GM21717 (cell line): ENCODE results near the gene CUX1.
"Not testable (repeated sequence)": the region's sequence is repeated elsewhere in the genome, so short reads cannot be mapped to it uniquely, and the experiment has no call there.

Experiments
- ATAC-seq: cut with Tn5 transposase; IDR thresholded peaks from one replicate; pipeline ENCODE4 v1.9.1; 2021; ENCODE audit warnings: mild to moderate bottlenecking, moderate library complexity; ENCODE audit not compliant: unreplicated experiment

CUX1 gene

GRCh38 chr7:102156867-102157266 is 339.4 kb downstream of the CUX1 start:
- ATAC-seq: no peak

- ATAC-seq: no peak
Observed at GRCh38 chr7:102165136-102165535, 347.7 kb downstream of the CUX1 start.

DNA sequence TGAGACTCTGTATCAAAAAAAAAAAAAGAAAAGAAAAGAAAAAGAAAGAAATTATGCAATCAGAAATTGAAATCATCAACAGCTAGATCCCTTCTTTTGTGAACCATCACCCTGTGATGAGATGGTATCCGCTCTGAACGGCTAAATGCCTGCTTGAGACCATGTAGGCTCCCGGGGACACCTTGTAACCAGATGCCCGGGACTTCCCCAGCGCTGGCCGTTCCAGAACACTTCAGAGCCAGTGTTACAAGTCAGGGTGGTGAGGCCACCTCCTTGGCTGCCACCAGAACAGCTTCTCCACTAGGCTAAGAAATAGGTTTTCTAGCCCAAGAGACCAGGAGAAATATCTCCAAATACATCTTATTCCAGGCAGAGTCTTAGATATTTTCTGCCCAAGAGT is 349.8 kb downstream of the CUX1 start:
- no peak for ATAC-seq

- no peak for ATAC-seq
Observed at GRCh38 chr7:102169651-102170392, 352.4 kb downstream of the CUX1 start.

- ATAC-seq: no peak
Observed at GRCh38 chr7:102170393-102170970, 353.1 kb downstream of the CUX1 start.

DNA sequence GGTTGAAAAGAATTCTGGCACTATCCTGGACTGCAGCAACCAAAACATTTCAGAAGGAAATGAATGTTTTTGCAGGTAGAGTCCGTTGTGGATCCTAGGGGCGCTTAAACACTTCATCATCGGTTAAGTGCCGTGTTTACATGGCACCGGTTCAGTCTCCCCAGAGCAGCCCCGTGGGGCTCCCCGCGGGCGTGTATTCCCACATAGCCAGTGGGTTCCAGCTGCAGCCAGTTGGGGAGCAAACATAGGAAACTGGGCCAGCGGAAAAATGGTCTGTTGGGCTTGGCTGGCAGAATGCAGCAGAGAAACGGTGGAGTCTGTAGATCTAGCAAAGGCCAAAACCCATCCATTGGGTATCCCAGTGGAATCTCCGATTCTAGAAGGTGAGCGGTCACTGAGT is 356.2 kb downstream of the CUX1 start:
- no peak for ATAC-seq

DNA sequence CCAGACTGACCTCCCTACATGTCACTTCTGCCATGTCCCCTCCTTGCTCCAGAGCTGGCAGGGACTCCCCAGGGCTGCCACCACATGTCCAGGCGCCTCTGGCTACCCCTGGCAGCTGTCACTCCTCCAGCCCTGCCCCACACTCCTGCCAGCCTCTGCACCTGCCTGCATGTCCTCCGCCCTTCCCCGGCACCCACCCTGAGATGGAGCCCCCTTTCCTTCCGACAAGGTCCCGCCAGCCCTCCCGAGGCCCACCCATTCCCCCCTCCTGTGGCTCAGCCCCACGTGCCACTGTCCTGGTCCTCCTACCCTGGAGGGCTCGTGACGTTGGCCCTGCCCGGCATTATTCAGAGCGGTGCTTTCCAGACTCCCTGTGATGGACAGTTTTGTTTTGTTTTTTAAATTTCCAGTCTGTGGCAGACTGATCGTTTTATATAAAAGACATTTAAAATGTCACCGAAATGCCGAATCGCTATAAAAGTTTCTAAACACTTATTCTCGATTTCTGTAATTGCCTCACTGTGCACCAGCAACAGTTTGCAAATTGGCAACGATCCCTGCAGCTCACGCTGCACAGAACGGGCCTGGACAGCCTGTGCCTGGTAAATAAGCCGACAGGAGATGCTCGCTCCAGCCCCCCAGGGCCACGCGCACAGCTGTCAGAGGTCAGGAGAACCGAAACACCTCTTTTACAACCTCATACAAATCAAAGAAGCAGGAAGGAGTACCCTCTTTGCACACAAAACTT is 358.2 kb downstream of the CUX1 start:
- ATAC-seq: no peak

- ATAC-seq: no peak
Observed at GRCh38 chr7:102178410-102178809, 361.0 kb downstream of the CUX1 start.

DNA sequence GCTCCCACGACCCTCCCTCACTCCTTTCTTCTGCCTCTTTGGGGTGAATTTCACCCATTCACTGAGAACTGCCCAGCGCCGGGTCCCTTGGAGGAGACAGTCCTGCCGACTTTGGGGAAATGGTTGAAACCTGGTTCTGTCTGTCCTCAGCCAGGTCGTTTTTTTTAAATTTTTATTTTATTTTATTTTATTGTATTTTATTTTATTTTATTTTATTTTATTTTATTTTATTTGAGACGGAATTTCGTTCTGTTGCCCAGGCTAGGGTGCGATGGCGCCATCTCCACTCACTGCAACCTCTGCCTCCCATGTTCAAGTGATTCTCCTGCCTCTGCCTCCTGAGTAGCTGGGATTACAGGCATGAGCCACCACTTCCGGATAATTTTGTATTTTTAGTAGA is 363.3 kb downstream of the CUX1 start:
- ATAC-seq: no peak

DNA sequence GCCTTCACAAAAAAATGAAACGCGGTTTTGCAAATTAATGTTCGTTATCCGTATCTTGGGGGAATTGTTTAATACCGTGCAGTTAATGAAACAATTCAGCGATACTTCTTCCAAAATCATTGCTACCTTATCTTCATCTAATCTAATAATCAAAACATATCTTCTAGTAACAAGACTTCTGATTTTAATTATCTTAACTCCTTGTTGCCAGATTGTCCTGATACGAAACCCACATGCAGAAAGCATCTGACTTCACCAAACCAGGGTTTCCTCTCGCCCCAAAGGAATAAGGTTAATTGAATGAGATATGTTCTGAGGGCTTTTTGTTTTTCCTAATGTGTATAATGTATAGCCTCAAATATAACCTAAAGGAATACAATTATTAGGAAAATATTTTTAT is 364.1 kb downstream of the CUX1 start:
- no peak for ATAC-seq

DNA sequence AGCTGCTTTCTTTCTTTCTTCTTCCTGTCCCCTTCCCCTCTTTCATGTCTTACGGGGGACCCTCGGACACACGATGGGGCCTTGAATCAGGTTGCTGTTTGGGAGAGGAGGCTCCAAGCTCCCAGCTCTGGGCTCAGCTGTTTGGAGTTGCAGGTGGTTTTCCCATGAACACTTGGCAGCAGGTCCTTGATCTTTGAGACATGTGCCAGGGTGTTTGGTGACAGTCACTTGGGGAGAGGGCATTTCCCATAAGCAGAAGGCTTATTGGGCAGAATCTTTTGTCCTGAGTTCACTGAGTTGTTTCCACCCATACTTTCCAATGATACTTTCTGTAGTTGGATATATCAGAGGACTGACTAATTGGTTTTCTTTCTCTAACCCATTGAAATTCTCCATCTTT is 364.6 kb downstream of the CUX1 start:
- no peak for ATAC-seq

DNA sequence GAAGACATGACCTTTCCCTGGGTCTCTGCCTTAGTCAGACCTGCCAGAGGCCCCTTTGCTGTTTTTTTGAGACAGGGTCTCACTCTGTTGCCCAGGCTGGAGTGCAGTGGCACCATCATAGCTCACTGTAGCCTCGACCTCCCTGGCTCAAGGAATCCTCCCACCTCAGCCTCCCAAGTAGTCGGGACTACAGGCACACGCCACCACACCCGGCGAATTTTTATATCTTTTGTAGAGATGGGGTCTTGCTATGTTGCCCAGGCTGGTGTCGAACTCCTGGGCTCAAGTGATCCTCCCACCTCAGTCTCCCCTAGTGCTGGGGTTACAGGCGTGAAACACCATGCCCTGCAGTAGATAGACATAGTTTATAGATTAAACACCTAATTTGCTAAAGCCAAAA is 366.4 kb downstream of the CUX1 start:
- ATAC-seq: not testable (repeated sequence)

- ATAC-seq: no peak
Observed at GRCh38 chr7:102184303-102184702, 366.9 kb downstream of the CUX1 start.

- no peak for ATAC-seq
Observed at GRCh38 chr7:102185796-102186195, 368.4 kb downstream of the CUX1 start.

DNA sequence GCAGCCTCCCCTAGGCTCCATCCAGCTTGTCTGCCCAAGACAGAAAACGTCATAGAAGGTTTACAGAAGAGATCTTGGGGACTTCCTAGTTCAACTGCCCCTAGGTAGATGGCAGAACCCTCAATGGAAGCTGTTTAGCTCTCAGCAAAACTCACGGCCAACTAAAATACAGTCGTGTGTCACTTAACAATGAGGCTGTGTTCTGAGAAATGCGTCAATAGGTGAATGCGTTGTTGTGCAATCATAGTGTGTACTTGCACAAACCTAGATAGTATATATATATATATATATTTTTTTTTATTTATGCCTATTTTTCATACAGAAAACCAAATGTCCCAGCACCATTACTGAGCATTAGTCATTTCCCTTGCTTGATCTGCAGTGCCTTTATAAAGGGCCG is 368.9 kb downstream of the CUX1 start:
- ATAC-seq: no peak

- ATAC-seq: no peak
Observed at GRCh38 chr7:102188746-102189145, 371.3 kb downstream of the CUX1 start.

DNA sequence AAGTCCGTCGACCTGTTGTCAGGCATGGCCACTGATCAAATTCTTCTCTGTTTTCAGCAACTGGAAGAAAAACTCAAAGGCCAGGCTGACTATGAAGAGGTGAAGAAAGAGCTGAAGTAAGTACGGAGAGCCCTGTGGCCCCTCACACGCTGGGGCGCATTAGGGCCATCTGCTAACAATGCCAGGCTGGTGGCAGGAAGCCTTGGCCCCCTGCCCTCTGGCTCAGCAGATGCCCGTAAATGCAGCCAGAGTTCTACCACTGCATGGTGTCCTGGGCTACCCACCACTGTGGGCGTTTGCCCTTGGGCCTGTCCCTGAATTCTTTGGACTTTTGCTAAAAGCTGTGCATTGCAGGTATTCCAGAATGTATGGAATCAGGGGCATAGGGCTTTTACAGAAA is 372.3 kb downstream of the CUX1 start:
- no peak for ATAC-seq

DNA sequence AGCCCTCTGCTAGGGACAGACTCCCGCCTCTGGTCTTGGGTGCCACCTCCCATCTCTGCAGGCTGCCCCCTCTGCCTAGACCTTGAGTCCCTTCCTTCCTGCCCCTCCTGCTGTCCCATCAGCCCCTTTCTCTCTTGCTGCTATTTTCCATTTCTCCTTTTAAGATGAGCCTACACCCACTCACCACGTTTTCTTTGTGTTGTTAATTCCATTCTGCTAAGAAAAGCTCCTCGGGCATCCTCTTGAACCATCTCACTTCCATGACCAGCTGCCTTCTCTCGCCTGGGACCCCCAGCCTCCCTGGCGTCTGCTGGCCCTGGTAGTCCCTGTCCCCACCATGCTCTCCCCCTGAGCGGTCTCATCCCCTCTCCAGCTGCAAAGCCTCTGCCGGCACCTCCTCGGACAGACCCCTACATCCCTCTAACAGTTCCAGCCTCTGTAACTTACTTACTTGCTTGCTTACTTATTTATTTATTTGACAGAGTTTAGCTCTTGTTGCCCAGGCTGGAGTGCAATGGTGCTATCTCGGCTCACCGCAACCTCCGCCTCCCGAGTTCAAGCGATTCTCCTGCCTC is 373.4 kb downstream of the CUX1 start:
- no peak for ATAC-seq

DNA sequence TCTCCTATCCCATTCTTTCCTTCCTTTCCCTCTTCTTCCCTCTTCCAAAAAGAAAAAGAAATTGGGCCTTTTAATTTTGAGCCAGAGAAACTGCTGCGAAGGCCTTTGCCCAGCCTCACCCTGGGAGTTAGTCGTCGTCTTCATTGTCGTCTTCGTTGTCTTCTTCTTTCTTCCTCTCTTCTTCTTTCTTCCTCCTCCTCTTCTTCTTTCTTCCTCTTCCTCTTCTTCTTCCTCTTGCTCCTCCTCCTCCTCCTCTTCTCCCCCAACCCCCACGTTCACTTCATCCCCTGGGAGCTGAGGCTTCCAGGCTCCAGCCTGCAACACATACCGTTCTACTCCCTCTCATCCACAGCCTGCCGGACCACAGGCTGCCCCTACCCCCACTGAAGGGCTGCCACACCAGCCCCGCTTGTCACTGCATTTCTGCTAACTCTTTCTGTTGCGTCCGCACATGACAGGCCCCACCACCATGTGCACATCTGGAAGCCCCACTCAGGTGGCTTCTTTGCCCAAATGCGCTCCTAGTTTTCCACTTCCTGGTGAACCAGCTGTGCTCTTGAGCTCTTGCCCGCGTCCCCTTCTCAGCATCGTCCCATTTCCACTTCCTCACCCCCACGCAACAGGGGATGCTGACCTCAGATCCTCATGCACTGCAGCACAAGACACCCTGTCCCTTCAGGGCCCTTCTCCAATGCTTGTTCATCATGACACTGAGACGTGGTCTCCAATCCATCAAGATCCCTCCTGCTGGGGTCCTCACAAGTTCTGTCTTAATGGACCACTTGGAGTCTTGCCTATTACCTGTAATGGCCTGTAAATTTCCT is 374.3 kb downstream of the CUX1 start:
- no peak for ATAC-seq

DNA sequence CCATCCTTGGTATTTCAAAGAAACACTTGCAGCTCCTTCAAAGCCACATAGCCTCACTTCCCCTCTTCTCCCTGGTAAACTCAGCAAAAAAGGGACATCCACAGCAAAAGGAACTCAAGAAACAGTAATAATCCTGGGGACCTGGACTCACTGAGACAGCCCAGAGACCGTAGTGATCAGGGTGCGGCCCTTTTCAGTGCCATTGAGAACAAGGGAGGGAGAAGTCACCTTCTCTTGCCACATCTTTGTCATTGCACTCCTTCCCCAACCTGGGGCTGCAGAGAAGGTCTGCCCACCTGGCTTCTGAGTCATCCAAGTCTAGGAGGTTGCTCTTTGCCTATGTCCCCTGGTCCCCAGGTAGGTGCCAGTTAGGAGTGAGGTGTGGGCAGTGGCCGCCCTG is 375.4 kb downstream of the CUX1 start:
- no peak for ATAC-seq

DNA sequence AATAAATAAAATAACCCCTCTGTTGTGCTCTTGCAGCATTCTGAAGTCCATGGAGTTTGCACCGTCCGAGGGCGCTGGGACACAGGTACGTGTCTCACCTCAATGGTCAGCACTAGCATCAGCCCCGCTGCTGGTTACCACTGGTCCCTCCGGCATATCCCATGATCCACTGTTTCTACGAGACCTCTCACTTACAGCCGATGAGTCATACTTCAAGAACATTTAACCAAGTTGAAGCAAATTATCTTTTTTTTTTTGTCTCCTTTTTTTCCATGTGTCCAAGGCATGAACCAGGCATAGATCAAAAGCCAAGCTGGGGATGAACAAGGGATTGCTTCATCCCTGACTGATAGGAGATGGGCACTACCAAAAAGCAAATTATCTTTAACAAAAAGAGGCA is 376.4 kb downstream of the CUX1 start:
- ATAC-seq: no peak
